Measurements from ENCODE around the gene ATF5. TPM values are rescaled to one million over a fixed set of nuclear protein-coding genes. Genes with fewer than 3 reads are reported as not detected.

The ATF5 gene, protein sequence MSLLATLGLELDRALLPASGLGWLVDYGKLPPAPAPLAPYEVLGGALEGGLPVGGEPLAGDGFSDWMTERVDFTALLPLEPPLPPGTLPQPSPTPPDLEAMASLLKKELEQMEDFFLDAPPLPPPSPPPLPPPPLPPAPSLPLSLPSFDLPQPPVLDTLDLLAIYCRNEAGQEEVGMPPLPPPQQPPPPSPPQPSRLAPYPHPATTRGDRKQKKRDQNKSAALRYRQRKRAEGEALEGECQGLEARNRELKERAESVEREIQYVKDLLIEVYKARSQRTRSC
- polyA plus RNA-seq (ENCODE audit: low read depth in 6 of 6), result under 1 TPM in 5 of 6 donors, not detected in 1; 0.49 to 0.99 (median 0.71) TPM

DNA sequence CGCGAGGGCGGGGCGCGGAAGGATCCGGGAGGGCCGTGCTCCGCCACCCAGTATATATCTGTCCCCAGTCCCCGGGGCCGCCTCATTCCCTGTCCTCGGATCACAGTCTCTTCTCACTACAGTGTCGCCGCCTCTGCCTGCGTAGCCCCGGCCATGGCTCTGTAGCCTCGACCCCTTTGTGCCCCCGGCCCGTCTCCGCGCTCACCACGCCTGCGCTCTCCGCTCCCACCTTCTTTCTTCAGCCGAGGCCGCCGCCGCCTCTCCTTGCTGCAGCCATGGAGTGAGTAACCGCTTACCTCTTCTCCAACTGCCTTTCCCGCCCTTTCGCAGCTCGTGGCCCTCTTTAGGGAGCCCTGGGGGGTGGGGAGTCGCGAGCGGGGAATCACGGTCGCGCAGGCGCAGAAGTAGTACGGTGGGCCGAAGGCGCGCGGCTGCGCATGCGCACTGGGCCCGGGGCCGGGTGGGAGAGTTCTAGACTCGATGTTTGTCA is at the start of gene ATF5, which contains the start of gene NUP62:
Gene ATF5, plus strand, starts transcription at position 85 of the 490 bp plus-strand sequence. CDS start 1,646 bp downstream, outside the sequence.
Gene NUP62, minus strand, starts transcription at position 384 of the 490 bp plus-strand sequence. CDS start 19,697 bp downstream, outside the sequence.
- H3K4me3 Mint-ChIP-seq, result peak within 1 kb of the TSS; percentile 94 to 99 (median 98)
- no peaks in the 10 kb centered on the region for H3K27me3 Mint-ChIP-seq
- ATAC-seq (ENCODE audit: low read depth in 2 of 2) (peak; percentile 60 to 62), DNase-seq (peak; percentile 90)
- no peaks in the 10 kb centered on the region for H3K36me3 Mint-ChIP-seq
- H3K9me3 Mint-ChIP-seq, result peaks cover 0 to 5% (median 0%) of the 10 kb centered on the region in 7 donors
- H3K4me1 Mint-ChIP-seq, result peaks cover 42 to 59% (median 44%) of the 10 kb centered on the region in 3 donors
- H3K27ac Mint-ChIP-seq, result peak within 1 kb of the TSS; percentile 96 to 99 (median 98)

DNA sequence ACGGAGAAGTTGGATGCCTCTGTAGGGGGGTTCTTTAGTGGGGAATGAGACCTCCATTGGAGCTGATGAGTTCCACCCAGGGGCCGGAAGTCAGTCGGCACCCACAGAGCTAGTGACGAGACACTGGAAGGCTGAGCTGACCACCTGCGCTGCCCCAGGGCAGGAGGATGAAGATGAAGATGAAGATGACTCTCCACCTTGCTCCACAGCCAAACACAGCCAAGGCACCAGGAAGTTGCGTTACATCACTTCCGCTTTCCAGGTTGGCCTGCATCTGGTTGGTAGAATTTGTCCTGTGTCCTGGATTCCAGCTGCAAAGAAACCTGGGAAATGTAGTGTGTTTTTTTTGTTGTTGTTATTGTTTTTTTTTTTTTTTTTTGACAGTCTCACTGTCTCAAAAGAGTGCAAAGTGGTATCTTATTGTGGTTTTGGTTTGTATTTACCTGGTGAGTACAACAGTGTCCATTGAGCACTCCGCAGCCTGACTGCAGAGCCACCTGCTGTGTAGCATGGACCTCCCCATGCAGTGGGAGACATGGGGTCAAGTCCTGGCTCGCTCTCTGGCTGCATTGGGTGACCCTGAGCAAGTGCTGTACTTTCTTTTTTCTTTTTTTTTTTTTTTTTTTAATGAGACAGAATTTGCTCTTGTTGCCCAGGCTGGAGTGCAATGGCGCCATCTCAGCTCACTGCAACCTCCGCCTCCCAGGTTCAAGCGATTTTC is 49.6 kb upstream of the ATF5 start:
- DNase-seq (no peak), ATAC-seq (ENCODE audit: low read depth in 2 of 2) (no peak)
- Mint-ChIP-seq H3K4me3 (peak overlapping the region in 3 of 8 donors; percentile 3 to 80 (median 67)), H3K36me3 (peaks cover 0 to 11% of the 10 kb centered on the region in 2 donors), H3K4me1 (peaks cover 18 to 29% (median 26%) of the 10 kb centered on the region in 3 donors), H3K27me3 (no peaks in the 10 kb centered on the region), H3K9me3 (no peaks in the 10 kb centered on the region), H3K27ac (peak overlapping the region in 1 of 6 donors; percentile 44)

DNA sequence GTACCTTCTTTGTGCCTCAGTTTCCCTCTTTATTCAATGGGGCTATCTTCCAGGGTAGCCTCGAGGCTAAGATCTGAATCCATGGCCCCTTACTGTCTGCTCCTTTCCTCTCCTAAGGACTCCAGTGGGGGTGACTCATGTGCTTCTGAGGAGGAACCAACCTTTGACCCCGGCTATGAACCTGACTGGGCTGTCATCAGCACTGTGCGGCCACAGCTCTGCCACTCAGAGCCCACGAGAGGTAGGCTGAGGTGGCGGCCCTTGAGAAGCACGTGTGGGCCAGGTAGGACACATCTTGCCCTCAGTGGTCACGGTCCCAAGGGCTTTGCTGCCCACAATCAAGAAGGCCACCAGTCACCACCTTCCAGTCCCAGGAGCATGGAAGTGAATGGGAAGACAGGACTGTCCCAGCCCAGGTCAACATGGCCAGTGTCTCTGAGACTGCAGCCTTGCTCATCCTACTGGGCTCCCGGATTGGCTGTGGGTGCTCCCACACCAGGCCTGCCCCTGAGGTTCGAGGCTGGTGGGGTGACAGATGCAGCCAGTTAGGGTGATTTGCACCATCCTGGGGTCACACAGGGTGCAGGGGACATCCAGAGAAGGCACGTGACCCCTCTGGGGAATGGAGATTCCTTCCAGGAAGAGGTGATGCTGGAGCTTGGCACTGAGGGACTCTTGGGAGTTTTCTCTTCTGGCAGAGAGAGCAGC is 48.7 kb upstream of the ATF5 start:
- DNase-seq, result no peak
- Mint-ChIP-seq H3K4me1 (peaks cover 16 to 24% (median 23%) of the 10 kb centered on the region in 3 donors), H3K36me3 (peaks cover 0 to 11% of the 10 kb centered on the region in 2 donors), H3K4me3 (peak overlapping the region in 1 of 8 donors; percentile 67), H3K27ac (peak overlapping the region in 1 of 6 donors; percentile 65), H3K27me3 (no peaks in the 10 kb centered on the region), H3K9me3 (no peaks in the 10 kb centered on the region)
- no peak for ATAC-seq (ENCODE audit: low read depth in 2 of 2)

DNA sequence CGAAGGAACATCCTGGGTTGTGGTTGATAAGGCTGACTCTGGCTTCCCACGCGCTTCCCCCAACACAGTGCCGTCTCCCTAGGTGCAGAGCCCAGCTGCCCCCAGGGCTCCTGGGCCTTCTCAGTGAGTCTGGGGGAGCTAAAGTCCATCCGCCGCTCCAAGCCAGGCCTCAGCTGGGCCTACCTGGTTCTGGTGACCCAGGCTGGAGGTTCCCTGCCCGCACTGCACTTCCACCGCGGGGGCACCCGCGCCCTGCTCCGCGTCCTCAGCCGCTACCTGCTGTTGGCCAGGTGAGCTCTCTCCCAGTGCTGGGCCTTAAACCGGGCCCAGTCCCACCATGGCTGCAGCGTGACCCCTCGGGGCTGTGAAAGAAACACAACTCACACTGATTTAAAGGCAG is 47.8 kb upstream of the ATF5 start:
- peaks cover 0 to 11% of the 10 kb centered on the region in 2 donors for H3K36me3 Mint-ChIP-seq
- H3K4me1 Mint-ChIP-seq, result peaks cover 10 to 17% (median 16%) of the 10 kb centered on the region in 3 donors
- ATAC-seq (ENCODE audit: low read depth in 2 of 2) (no peak), DNase-seq (no peak)
- H3K4me3 Mint-ChIP-seq, result no peak overlapping the region
- H3K9me3 Mint-ChIP-seq, result no peaks in the 10 kb centered on the region
- H3K27ac Mint-ChIP-seq, result no peak overlapping the region
- no peaks in the 10 kb centered on the region for H3K27me3 Mint-ChIP-seq

DNA sequence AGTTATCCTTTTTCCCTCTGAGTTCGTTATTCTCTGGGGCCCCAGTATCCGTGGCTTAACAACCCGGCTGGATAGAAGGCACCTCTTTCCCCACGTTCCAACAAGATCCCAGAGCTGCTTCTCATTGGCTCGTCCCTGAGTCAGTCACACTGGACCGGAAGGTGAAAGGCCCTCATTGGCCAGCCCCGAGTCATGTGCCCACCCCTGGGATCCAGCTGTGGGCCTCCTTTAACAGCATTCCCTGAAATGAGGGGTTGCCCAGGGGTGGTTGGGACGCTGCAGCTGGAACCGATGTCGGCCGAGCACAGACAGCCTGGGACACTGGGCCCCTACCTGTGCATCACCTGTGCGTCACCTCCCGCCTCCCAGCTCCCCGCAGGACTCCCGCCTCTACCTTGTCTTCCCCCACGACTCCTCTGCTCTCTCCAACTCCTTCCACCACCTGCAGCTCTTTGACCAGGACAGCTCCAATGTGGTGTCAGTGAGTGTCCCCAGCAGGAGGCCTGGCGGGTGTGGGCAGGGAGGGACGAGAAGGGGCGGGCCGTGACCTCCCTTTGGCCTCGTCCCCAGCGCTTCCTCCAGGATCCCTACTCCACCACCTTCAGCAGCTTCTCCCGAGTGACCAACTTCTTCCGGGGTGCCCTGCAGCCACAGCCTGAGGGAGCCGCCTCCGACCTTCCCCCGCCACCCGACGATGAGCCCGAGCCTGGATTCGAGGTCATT is 47.2 kb upstream of the ATF5 start:
- no peak overlapping the region for H3K27ac Mint-ChIP-seq
- H3K4me3 Mint-ChIP-seq, result no peak overlapping the region
- H3K27me3 Mint-ChIP-seq, result no peaks in the 10 kb centered on the region
- no peak for DNase-seq
- no peak for ATAC-seq (ENCODE audit: low read depth in 2 of 2)
- H3K36me3 Mint-ChIP-seq, result peaks cover 0 to 11% of the 10 kb centered on the region in 2 donors
- peaks cover 10 to 17% (median 16%) of the 10 kb centered on the region in 3 donors for H3K4me1 Mint-ChIP-seq
- no peaks in the 10 kb centered on the region for H3K9me3 Mint-ChIP-seq

DNA sequence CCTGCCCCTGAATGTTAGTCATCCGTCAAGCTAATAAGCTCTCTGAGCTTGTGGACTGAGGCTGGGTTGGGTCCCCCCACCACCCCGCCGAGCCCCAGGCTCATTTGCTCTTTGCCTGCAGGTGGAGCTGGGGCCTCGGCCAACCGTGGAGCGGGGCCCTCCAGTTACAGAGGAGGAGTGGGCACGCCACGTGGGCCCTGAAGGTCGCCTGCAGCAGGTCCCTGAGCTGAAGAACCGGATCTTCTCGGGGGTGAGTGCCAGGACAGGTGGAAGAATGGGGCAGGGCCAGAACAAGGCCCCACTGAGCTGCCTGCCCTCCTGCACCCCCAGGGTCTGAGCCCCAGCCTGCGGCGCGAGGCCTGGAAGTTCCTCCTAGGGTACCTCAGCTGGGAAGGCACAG is 46.4 kb upstream of the ATF5 start:
- Mint-ChIP-seq H3K4me3 (no peak overlapping the region), H3K27me3 (no peaks in the 10 kb centered on the region), H3K36me3 (peaks cover 0 to 11% of the 10 kb centered on the region in 2 donors), H3K4me1 (peaks cover 10 to 17% (median 16%) of the 10 kb centered on the region in 3 donors), H3K9me3 (no peaks in the 10 kb centered on the region), H3K27ac (no peak overlapping the region)
- ATAC-seq (ENCODE audit: low read depth in 2 of 2) (no peak), DNase-seq (no peak)

DNA sequence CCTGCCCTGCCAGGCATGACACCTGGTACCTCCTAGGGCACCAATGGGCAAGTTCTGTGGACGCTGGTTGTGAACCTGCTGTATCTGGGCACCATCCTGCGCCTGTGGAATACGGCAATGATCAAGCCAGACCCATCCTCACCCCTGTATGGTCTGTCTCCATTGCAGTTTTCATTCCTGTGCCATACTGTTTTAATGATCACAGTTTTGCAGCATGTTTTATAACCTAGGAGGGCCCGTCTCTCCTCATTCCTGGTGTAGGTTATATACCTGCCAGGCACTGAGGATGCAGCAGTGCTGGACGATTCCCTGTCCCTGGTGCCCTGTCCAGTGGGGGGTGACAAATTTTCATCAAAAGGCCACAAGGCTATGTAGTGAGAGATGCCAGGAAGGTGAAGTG is 45.9 kb upstream of the ATF5 start:
- no peak overlapping the region for H3K4me3 Mint-ChIP-seq
- no peak for ATAC-seq (ENCODE audit: low read depth in 2 of 2)
- no peak overlapping the region for H3K27ac Mint-ChIP-seq
- no peak for DNase-seq
- no peaks in the 10 kb centered on the region for H3K9me3 Mint-ChIP-seq
- peaks cover 7 to 15% (median 13%) of the 10 kb centered on the region in 3 donors for H3K4me1 Mint-ChIP-seq
- no peaks in the 10 kb centered on the region for H3K27me3 Mint-ChIP-seq
- H3K36me3 Mint-ChIP-seq, result peaks cover 0 to 11% of the 10 kb centered on the region in 2 donors

DNA sequence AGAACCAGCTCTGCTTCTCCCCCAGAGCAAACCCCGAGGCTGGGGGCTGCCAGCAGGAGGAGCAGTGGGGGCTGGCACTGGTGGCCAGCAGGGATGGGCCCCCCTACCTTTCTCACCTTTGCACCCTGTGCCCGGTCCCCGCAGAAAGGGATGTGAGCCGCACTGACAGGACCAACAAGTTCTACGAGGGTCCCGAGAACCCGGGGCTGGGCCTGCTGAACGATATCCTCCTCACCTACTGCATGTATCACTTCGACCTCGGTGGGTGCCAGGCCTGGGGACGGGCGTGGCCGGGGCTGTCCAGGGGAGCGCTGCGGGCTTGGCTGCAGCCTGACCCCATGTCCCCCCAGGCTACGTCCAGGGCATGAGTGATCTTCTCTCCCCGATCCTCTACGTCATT is 44.9 kb upstream of the ATF5 start:
- no peak for DNase-seq
- Mint-ChIP-seq H3K4me1 (peaks cover 2 to 10% (median 2%) of the 10 kb centered on the region in 3 donors), H3K9me3 (no peaks in the 10 kb centered on the region), H3K27me3 (no peaks in the 10 kb centered on the region), H3K36me3 (peaks cover 0 to 11% of the 10 kb centered on the region in 2 donors), H3K4me3 (no peak overlapping the region), H3K27ac (no peak overlapping the region)
- no peak for ATAC-seq (ENCODE audit: low read depth in 2 of 2)

DNA sequence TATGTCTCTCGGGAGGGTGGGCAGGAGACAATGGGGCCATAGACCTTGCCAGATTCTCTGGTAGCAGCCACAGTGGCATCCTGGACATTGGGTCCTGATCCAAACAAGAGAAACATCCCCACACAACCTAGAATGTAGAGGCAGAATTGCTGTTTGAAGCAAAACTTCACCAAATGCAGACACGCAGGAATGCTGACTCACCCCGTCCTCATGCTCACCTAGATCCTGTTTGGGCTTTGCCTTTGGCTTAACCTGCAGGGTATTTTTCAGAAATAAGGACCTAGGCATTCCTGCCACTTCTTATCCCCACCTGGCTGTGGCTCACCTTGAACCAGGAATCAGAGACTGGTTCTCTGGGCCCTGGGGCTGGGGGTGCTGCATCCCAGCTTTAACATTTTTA is 44.2 kb upstream of the ATF5 start:
- ATAC-seq (ENCODE audit: low read depth in 2 of 2), result no peak
- H3K4me1 Mint-ChIP-seq, result peaks cover 0 to 9% (median 0%) of the 10 kb centered on the region in 3 donors
- H3K9me3 Mint-ChIP-seq, result no peaks in the 10 kb centered on the region
- no peak for DNase-seq
- H3K27ac Mint-ChIP-seq, result no peak overlapping the region
- peaks cover 0 to 11% of the 10 kb centered on the region in 2 donors for H3K36me3 Mint-ChIP-seq
- no peak overlapping the region for H3K4me3 Mint-ChIP-seq
- no peaks in the 10 kb centered on the region for H3K27me3 Mint-ChIP-seq

DNA sequence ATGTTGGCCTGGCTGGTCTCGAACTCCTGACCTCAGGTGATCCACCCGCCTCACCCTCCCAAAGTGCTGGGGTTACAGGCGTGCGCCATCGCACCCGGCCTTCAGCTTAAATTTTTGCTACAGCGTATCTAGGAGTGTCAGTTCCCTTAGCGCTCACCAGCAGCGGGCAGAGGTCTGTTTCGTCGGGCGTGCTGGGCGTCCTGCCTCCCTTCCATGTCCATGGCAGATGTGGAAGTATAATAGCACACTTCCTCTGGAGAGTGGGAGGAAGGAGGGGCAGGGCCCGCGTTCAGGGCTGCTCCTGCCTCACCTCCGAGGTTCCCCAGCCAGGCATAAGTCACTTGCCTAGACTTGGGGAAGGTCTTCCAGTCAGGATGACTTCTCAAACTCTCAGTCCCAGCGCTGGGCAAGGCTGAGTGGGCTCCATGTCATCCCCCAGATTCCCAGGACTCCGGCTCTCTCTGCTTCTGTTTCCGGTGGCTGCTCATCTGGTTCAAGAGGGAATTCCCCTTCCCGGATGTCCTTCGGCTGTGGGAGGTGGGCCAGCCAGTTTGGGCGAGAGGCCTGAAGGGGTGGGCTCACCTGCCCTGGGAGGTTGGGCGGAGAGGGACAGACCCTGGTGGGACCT is 41.9 kb upstream of the ATF5 start:
- Mint-ChIP-seq H3K27ac (no peak overlapping the region), H3K36me3 (peaks cover 0 to 2% of the 10 kb centered on the region in 2 donors)
- ATAC-seq (ENCODE audit: low read depth in 2 of 2), result no peak

DNA sequence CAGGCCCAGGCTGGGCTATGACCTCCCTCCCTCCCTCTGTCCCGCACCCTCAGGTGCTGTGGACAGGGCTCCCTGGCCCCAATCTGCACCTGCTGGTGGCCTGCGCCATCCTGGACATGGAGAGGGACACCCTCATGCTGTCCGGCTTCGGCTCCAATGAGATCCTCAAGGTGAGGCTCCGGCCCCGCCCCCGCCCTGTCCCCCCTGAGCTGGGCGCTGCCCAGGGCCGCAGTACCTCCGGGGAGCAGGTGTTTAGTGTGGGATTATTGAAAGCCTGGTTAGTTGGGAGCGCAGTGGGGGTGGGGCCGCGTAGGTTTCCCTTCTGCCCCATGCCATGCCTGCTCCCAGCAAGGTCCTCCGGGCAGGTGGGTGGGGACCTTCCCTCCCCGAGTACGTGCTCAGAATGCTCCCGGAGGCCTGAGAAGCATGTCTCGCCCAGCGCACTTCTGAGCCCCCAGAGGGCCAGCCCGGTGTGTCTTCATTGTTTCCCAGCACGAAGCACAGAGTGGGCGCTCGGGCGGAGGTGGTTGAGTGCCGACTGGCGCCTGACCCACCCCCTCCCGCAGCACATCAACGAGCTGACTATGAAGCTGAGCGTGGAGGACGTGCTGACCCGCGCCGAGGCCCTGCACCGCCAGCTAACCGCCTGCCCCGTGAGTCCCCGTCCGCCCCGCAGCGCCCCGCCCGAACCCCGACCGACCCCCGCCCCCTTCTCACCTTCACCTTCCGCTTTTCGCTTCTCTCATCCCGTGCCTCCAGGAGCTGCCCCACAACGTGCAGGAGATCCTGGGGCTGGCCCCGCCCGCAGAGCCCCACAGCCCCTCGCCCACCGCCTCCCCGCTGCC is 41.1 kb upstream of the ATF5 start:
- H3K4me3 Mint-ChIP-seq, result peak overlapping the region in 1 of 8 donors; percentile 30
- no peaks in the 10 kb centered on the region for H3K36me3 Mint-ChIP-seq
- DNase-seq, result no peak
- no peak for ATAC-seq (ENCODE audit: low read depth in 2 of 2)
- no peaks in the 10 kb centered on the region for H3K27me3 Mint-ChIP-seq
- H3K4me1 Mint-ChIP-seq, result peaks cover 4 to 20% (median 12%) of the 10 kb centered on the region in 3 donors
- no peaks in the 10 kb centered on the region for H3K9me3 Mint-ChIP-seq
- H3K27ac Mint-ChIP-seq, result no peak overlapping the region

More for the DNA sequence above, 41.9 kb upstream of the ATF5 start:
- H3K4me3 Mint-ChIP-seq, result no peak overlapping the region
- H3K27me3 Mint-ChIP-seq, result no peaks in the 10 kb centered on the region
- H3K4me1 Mint-ChIP-seq, result peaks cover 4 to 13% (median 4%) of the 10 kb centered on the region in 3 donors
- H3K9me3 Mint-ChIP-seq, result no peaks in the 10 kb centered on the region
- no peak for DNase-seq

DNA sequence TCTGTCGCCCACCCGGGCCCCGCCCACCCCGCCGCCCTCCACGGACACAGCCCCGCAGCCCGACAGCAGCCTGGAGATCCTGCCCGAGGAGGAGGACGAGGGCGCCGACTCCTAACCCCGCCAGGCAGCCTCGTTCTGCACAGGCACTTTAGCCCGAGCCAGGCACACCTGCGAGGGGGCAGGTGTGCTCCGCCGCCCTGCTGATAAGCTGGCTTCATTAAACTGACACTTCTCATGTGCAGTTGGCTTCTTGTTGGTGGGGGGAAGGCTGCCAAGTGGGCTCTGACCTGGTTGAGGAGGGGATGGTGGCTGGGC is 40.5 kb upstream of the ATF5 start:
- ATAC-seq (ENCODE audit: low read depth in 2 of 2) (no peak), DNase-seq (no peak)
- Mint-ChIP-seq H3K9me3 (no peaks in the 10 kb centered on the region), H3K27ac (peak overlapping the region in 1 of 6 donors; percentile 80), H3K4me1 (peaks cover 4 to 22% (median 18%) of the 10 kb centered on the region in 3 donors), H3K4me3 (peak overlapping the region in 1 of 8 donors; percentile 46), H3K27me3 (no peaks in the 10 kb centered on the region), H3K36me3 (no peaks in the 10 kb centered on the region)
